BE2C (cell line): ENCODE results near the gene DPF3.

Experiments used
- DNase-seq: peaks from one replicate; pipeline ENCODE4 v3.0.0-alpha.2; 2020
- H3K27me3 ChIP-seq: fragments of 250-450 bp; sonication (Bioruptor Pico); 2 replicates; pipeline ENCODE4 v1.5.1; 2020; ENCODE audit warnings: mild to moderate bottlenecking
- H3K36me3 ChIP-seq: fragments of 250-450 bp; sonication (Bioruptor Pico); 2 replicates; pipeline ENCODE4 v1.5.1; 2020; ENCODE audit warnings: mild to moderate bottlenecking
- H3K4me1 ChIP-seq: fragments of 250-450 bp; sonication (Bioruptor Pico); 2 replicates; pipeline ENCODE4 v1.5.1; 2020
- H3K4me3 ChIP-seq: 2 replicates; pipeline ENCODE4 v1.5.1; 2011; ENCODE audit warnings: low read depth, low read length
- H3K9me3 ChIP-seq: fragments of 250-450 bp; sonication (Bioruptor Pico); 2 replicates; pipeline ENCODE4 v1.5.1; 2020
- TF ChIP-seq, protein P1 (sequence below): IDR thresholded peaks from 2 replicates; pipeline ENCODE4 v1.5.1; 2012; ENCODE audit warnings: mild to moderate bottlenecking, low read depth, low read length

The DPF3 gene

DNA sequence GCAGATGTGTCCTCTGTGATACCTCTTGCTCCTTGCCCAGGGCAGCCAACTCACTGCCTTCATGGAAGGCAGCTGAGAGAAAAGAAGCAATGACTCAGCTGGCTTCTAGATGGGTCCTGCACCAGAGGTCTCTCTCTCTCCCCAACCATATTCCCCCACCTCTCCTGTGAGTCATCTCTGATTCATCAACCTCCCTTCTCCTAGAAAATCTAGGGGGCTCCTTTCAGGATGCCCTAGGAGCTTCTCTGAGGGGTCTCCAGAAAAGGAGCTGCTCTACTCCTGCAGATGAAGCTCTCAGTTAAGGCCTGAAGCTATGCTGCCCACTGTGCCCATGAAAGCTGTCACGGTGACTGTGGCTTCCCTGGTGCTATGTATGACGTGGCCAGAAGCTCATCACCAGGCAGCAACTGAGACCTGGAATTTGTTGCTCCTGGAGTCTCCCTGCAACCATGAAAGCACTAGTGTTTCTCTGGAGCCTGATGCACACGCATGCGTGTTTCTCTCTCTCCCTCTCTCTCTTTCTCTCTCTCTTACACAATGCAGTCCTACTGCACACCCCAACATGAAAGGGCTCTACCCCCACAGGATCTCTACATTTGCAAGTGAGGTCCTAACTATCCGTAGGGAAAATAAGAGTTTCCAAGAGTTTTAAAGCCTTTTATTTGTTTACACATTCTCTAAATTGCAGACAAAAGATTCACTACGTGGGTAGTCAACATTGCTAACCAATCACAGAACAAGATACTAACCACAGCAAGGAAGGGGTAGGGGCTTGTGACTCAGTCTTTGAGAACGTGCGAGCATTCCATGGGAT is 285.3 kb downstream of the DPF3 start:
- DNase-seq = no peak

DNA sequence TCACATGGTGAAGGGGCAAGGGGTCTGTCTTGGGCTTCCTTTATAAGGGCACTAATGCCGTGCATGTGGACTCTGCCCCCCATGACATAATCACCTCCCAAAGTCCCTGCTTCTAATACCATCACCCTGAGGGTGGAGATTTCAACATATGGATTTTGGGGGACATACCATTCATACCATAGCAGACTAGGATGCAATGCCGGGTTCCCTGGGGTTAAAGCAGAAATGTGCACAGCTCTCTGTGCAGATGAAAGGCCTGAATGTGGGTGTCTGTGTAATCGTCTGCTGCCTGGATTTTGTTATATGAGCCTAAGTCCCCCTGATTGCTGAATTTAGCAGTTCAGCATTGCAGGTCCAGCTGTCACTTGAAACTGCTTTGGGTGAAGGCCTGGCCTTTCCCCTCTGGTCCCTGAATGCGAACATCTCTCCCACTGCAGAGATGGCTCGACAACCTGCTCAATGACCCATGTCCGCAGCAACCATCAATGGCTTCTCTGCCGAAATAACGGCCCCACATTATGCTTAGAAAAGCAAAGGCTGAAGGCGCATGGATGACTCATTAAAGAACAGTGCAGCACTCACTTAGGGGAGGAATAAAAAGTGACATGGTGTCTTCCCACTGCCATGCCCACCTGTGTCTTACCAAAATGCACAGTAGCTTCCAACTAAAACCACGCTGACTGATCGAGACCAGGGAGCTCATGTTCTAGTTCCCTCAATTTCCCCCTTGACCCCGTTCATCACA is 286.3 kb downstream of the DPF3 start:
- no peak for DNase-seq
- TF ChIP-seq, protein P1, sequence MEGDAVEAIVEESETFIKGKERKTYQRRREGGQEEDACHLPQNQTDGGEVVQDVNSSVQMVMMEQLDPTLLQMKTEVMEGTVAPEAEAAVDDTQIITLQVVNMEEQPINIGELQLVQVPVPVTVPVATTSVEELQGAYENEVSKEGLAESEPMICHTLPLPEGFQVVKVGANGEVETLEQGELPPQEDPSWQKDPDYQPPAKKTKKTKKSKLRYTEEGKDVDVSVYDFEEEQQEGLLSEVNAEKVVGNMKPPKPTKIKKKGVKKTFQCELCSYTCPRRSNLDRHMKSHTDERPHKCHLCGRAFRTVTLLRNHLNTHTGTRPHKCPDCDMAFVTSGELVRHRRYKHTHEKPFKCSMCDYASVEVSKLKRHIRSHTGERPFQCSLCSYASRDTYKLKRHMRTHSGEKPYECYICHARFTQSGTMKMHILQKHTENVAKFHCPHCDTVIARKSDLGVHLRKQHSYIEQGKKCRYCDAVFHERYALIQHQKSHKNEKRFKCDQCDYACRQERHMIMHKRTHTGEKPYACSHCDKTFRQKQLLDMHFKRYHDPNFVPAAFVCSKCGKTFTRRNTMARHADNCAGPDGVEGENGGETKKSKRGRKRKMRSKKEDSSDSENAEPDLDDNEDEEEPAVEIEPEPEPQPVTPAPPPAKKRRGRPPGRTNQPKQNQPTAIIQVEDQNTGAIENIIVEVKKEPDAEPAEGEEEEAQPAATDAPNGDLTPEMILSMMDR = no peak

More for the DNA sequence above, 285.3 kb downstream of the DPF3 start:
- Histone ChIP-seq H3K9me3 (no peaks in the 10 kb centered on the region), H3K4me3 (no peak overlapping the region), H3K4me1 (peaks cover 25% of the 10 kb centered on the region), H3K27me3 (no peaks in the 10 kb centered on the region), H3K36me3 (no peaks in the 10 kb centered on the region)
- TF ChIP-seq, protein P1 = no peak

DNA sequence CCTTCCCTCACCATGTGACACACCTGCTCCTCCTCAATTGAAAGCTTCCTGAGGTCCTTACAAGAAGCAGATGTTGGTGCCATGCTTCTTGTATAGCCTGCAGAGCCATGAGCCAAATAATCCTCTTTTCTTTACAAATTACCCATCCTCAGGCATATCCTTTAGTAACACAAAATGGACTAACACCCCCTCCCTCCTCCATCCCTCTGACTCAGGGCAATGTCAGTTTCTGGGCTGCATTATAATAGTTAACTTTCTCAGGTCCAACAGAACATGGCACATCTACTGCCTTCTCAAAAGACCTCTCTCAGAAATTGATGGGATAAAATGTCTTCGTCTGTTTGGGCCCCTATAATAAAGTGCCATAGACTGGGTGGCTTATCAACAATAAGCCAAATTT is 287.0 kb downstream of the DPF3 start:
- no peaks in the 10 kb centered on the region for H3K27me3 ChIP-seq
- no peaks in the 10 kb centered on the region for H3K36me3 ChIP-seq
- TF ChIP-seq, protein P1 = no peak
- no peak overlapping the region for H3K4me3 ChIP-seq
- H3K4me1 ChIP-seq = peaks cover 13% of the 10 kb centered on the region
- no peaks in the 10 kb centered on the region for H3K9me3 ChIP-seq
- no peak for DNase-seq

More for the DNA sequence above, 286.3 kb downstream of the DPF3 start:
- Histone ChIP-seq H3K27me3 (no peaks in the 10 kb centered on the region), H3K36me3 (no peaks in the 10 kb centered on the region), H3K4me3 (no peak overlapping the region), H3K9me3 (no peaks in the 10 kb centered on the region), H3K4me1 (peaks cover 14% of the 10 kb centered on the region)

DNA sequence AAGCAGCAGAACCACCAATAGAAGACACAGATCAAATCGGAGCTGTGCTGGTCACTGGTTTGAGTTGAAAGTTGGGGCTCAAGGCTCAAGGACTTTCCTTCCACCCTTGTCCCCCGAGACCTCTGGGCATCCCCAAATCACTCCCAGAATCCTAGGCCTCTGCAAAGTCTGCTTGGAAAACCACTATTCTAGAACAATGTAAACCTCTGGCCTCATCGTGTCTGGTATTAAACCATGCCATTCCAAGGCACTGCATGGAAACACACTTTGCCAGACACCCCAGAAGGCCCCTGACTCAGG is 288.0 kb downstream of the DPF3 start:
- no peaks in the 10 kb centered on the region for H3K27me3 ChIP-seq
- peaks cover 13% of the 10 kb centered on the region for H3K4me1 ChIP-seq
- DNase-seq = no peak
- H3K36me3 ChIP-seq = no peaks in the 10 kb centered on the region
- no peak overlapping the region for H3K4me3 ChIP-seq
- TF ChIP-seq, protein P1 = no peak
- H3K9me3 ChIP-seq = no peaks in the 10 kb centered on the region

DNA sequence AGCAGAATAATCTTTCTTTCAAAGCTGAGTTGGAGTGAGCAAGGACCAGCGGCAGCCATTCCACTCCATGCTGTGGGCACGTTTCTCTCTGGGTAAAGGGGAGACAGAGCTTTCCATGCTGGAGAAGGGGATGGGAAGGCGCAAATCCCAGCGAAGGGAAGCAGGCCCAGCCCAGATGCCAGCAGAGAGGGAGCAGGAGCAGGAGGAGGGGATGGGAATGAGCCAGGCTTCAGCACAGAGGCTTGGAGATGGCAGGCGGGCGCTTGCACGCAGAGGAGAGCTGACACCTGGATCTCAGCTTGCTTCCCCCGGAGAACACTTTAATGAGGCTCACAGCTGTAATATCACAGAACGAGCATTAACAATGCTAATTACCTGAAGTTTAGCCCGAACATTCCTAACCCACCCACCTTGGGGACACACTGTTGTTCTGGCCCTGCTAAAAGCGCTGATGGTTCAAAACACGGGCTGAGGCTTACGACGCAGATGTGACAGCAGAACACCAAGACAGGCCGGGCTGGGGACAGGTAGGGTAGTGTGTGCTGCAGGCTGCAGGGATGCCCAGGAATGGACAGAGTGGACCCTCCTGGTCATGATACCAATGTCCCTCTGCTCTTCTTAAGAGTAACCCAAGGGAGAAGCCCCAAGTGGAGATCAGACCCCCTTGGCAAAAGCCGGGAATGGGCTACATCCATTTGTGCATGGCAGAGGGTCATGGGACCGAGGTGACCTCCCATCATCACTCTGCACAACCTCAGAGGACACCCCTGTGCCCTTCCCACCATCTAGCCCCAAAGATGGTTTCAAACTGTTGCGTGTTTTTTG is 288.6 kb downstream of the DPF3 start:
- no peak overlapping the region for H3K4me3 ChIP-seq
- H3K36me3 ChIP-seq = no peaks in the 10 kb centered on the region
- DNase-seq = no peak
- no peaks in the 10 kb centered on the region for H3K9me3 ChIP-seq
- TF ChIP-seq, protein P1 = no peak
- peaks cover 13% of the 10 kb centered on the region for H3K4me1 ChIP-seq
- H3K27me3 ChIP-seq = no peaks in the 10 kb centered on the region
